A204.1 (cell line): ENCODE measurements around the gene SLC25A24.

Experiments
- FAIRE-seq: peaks from 2 replicates; lab custom pipeline; 2012; peaks lifted over from hg19 to GRCh38; lab: Jason Lieb, UNC

Gene SLC25A24

GRCh38 chr1:108096089-108096488 is 104.1 kb downstream of the SLC25A24 start:
- FAIRE-seq, result no peak

GRCh38 chr1:108089477-108089876 is 110.7 kb downstream of the SLC25A24 start:
- no peak for FAIRE-seq

- FAIRE-seq, result no peak
Measured at GRCh38 chr1:108085628-108086027, 114.5 kb downstream of the SLC25A24 start.

- FAIRE-seq, result no peak
Measured at GRCh38 chr1:108084866-108085477, 115.2 kb downstream of the SLC25A24 start.
